C4-2B (cell line): ENCODE measurements around the gene AGBL4.
A peak's percentile ranks its signal among the peaks of the same experiment; 100 is the strongest.

ENCODE experiments used
- H3K27ac ChIP-seq: fragments of 450-650 bp; 2 replicates; pipeline ENCODE4 v1.5.1; 2017
- ZFX ChIP-seq: fragments of 450-650 bp; IDR thresholded peaks from 2 replicates; pipeline ENCODE4 v1.6.1; 2017
- TF ChIP-seq, protein P1 (sequence below): fragments of 450-650 bp; conservative IDR thresholded peaks from 2 replicates; pipeline ENCODE4 v1.5.1; 2017; ENCODE audit warnings: mild to moderate bottlenecking

The AGBL4 gene

GRCh38 chr1:48820491-48820890 lies 1203.3 kb downstream of the AGBL4 start:
- TF ChIP-seq ZFX: no peak
- TF ChIP-seq, protein P1, sequence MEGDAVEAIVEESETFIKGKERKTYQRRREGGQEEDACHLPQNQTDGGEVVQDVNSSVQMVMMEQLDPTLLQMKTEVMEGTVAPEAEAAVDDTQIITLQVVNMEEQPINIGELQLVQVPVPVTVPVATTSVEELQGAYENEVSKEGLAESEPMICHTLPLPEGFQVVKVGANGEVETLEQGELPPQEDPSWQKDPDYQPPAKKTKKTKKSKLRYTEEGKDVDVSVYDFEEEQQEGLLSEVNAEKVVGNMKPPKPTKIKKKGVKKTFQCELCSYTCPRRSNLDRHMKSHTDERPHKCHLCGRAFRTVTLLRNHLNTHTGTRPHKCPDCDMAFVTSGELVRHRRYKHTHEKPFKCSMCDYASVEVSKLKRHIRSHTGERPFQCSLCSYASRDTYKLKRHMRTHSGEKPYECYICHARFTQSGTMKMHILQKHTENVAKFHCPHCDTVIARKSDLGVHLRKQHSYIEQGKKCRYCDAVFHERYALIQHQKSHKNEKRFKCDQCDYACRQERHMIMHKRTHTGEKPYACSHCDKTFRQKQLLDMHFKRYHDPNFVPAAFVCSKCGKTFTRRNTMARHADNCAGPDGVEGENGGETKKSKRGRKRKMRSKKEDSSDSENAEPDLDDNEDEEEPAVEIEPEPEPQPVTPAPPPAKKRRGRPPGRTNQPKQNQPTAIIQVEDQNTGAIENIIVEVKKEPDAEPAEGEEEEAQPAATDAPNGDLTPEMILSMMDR: no peak
- no peak overlapping the region for H3K27ac ChIP-seq

DNA sequence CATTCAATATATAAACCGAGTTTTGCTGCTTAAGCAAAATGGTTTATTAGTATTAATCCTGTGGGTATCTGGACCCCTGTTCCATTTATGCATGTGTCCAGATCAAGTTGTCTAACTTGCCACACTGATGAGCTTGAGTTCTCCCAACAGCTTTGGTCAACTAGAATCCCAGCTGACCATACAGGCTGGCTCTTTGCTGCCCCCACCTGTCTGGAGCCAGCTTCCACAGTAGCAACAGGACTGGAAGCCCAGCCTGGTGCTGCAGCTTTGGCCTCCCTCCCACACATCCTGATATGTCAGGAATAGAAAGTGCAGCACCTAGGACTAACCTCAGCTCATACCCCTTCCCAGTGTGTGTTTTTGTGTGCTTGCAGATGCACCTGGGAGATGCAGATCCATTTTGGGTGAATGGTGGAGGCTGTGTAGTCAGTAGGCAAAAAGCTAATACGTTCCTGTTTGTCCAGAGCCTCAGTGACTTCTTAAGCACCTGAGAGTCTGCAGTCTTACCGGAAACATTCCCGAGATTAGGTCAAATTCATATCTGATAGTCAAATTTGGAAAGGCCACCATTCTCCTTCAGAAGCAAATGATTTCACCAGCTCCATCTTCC lies 1206.1 kb downstream of the AGBL4 start:
- no peak overlapping the region for H3K27ac ChIP-seq
- TF ChIP-seq, protein P1: peak; percentile 93
- TF ChIP-seq ZFX: no peak

- no peak overlapping the region for H3K27ac ChIP-seq
- no peak for TF ChIP-seq ZFX
- TF ChIP-seq, protein P1: no peak
Observed at GRCh38 chr1:48810740-48811139, 1213.0 kb downstream of the AGBL4 start.

GRCh38 chr1:48808496-48808895 lies 1215.3 kb downstream of the AGBL4 start:
- no peak for TF ChIP-seq ZFX
- TF ChIP-seq, protein P1: no peak
- no peak overlapping the region for H3K27ac ChIP-seq

DNA sequence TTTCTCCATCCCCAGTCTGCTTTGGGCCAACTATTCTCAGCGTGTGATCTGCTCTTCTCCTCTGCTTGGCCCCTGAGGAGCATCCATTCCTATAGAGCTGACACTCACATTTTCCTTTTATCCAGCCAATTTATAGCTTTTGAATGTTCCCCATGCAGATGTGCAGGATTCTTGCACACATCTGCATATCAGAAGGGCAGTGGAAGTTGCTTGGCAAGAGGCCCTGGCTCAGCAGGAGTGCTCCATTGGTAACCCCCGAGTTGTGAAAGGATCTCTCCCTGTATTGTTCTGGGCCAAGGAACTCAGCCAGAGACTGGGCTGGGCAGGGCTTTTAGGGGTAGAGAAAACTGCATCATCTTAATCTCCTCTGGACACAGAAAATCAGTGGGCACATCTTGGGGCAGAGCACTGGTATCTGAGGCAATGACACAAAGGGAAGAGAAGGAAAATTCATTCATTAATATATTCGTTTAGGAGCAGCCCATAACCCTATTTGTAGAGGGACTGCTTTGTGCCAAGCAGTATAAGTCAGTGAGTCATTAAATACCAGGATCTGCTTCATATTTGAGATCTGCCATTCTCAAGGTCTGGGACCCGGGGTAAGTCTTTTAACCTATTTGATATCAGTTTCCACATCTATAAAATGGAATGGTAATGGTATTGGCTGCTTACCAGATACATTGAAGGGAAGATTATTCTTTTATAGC lies 1216.0 kb downstream of the AGBL4 start:
- TF ChIP-seq, protein P1: no peak
- TF ChIP-seq ZFX: no peak
- no peak overlapping the region for H3K27ac ChIP-seq

- no peak overlapping the region for H3K27ac ChIP-seq
- no peak for TF ChIP-seq ZFX
- TF ChIP-seq, protein P1: no peak
Observed at GRCh38 chr1:48803474-48803873, 1220.3 kb downstream of the AGBL4 start.

DNA sequence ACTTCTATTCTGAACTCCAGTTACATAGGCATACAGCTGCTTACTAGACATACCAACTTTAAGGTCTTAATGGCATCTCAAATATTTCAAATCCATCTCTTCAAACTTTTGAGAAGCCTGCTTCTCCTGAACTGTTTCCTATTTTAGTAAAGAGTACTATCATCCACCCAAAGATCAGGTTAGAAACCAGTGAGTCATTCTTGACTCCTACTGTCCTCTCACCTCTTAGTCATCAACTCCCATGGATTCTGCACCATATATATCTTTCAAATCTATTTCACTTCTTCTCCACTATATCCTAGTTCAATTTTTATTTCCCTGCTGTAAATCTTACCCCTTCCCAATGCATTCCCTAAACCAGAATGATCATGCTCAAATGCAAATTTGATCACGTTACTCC lies 1228.9 kb downstream of the AGBL4 start:
- TF ChIP-seq, protein P1: no peak
- TF ChIP-seq ZFX: no peak
- H3K27ac ChIP-seq: no peak overlapping the region
